Fibroblast of villous mesenchyme (primary cell): ENCODE measurements around the gene PCP2. TPM values are rescaled to one million over a fixed set of nuclear protein-coding genes. Genes with fewer than 3 reads are reported as not detected.

Experiments used
- DNase-seq: peaks from one replicate; pipeline ENCODE4 v3.0.0-alpha.2; 2010; ENCODE audit warnings: low read depth
- H3K4me3 ChIP-seq: 2 replicates; pipeline ENCODE4 v1.5.1; 2011; ENCODE audit warnings: low read depth, mild to moderate bottlenecking, low read length
- CTCF ChIP-seq: IDR thresholded peaks from 2 replicates; pipeline ENCODE4 v1.5.1; 2012; ENCODE audit warnings: low read depth, mild to moderate bottlenecking, low read length; ENCODE audit not compliant: insufficient read depth
- total RNA-seq: library from RNA; depleted of rRNA; stranded (reverse); fragments of >200 nt; gene quantifications from 2 replicates; pipeline ENCODE4 v1.2.3, GENCODE V29; 2012

The PCP2 gene
- total RNA-seq, 1 donor = 0.43 TPM

- no peak for TF ChIP-seq CTCF
- no peak overlapping the region for H3K4me3 ChIP-seq
- DNase-seq = no peak
Measured at GRCh38 chr19:7661744-7662538, 28.4 kb upstream of the PCP2 start.

GRCh38 chr19:7658219-7658686, 24.7 kb upstream of the PCP2 start:
- TF ChIP-seq CTCF = no peak
- no peak for DNase-seq
- no peak overlapping the region for H3K4me3 ChIP-seq

- DNase-seq = peak; percentile 58
- no peak overlapping the region for H3K4me3 ChIP-seq
- TF ChIP-seq CTCF = no peak
Measured at GRCh38 chr19:7657131-7657751, 23.7 kb upstream of the PCP2 start.

GRCh38 chr19:7655581-7655980, 22.1 kb upstream of the PCP2 start:
- no peak overlapping the region for H3K4me3 ChIP-seq
- no peak for TF ChIP-seq CTCF
- DNase-seq = no peak

GRCh38 chr19:7654401-7654800, 20.9 kb upstream of the PCP2 start:
- H3K4me3 ChIP-seq = no peak overlapping the region
- DNase-seq = no peak
- no peak for TF ChIP-seq CTCF

- DNase-seq = peak; percentile 88
- peak; percentile 88 for TF ChIP-seq CTCF
- peak overlapping the region; percentile 33 for H3K4me3 ChIP-seq
Measured at GRCh38 chr19:7652061-7652641, 18.6 kb upstream of the PCP2 start.
